Left hindlimb (tissue), 1 donor: ENCODE data around the gene PATL2.
"Not testable (repeated sequence)": the region's sequence is repeated elsewhere in the genome, so short reads cannot be mapped to it uniquely, and the experiment has no call there.

Source experiments
- DNase-seq: peaks from one replicate; pipeline ENCODE4 v3.0.0-alpha.2; 2018

The PATL2 gene

GRCh38 chr15:44646460-44646859 is 64.7 kb downstream of the PATL2 start:
- DNase-seq: no peak

GRCh38 chr15:44641651-44642050 is 69.5 kb downstream of the PATL2 start:
- DNase-seq: no peak

- DNase-seq: no peak
Observed at GRCh38 chr15:44636976-44637375, 74.1 kb downstream of the PATL2 start.

GRCh38 chr15:44633603-44634002 is 77.5 kb downstream of the PATL2 start:
- DNase-seq: no peak

- DNase-seq: not testable (repeated sequence)
Observed at GRCh38 chr15:44625286-44625685, 85.8 kb downstream of the PATL2 start.

GRCh38 chr15:44623178-44623577 is 87.9 kb downstream of the PATL2 start:
- no peak for DNase-seq

- no peak for DNase-seq
Observed at GRCh38 chr15:44620081-44620480, 91.0 kb downstream of the PATL2 start.

GRCh38 chr15:44616974-44617373 is 94.1 kb downstream of the PATL2 start:
- no peak for DNase-seq
